BE2C (cell line): Measurements from ENCODE around the gene PDIA5.
A peak's percentile ranks its signal among the peaks of the same experiment; 100 is the strongest.

Experiments used
- DNase-seq: peaks from one replicate; pipeline ENCODE4 v3.0.0-alpha.2; 2020
- H3K27me3 ChIP-seq: fragments of 250-450 bp; sonication (Bioruptor Pico); 2 replicates; pipeline ENCODE4 v1.5.1; 2020; ENCODE audit warnings: mild to moderate bottlenecking
- H3K36me3 ChIP-seq: fragments of 250-450 bp; sonication (Bioruptor Pico); 2 replicates; pipeline ENCODE4 v1.5.1; 2020; ENCODE audit warnings: mild to moderate bottlenecking
- H3K4me1 ChIP-seq: fragments of 250-450 bp; sonication (Bioruptor Pico); 2 replicates; pipeline ENCODE4 v1.5.1; 2020
- H3K4me3 ChIP-seq: 2 replicates; pipeline ENCODE4 v1.5.1; 2011; ENCODE audit warnings: low read depth, low read length
- H3K9me3 ChIP-seq: fragments of 250-450 bp; sonication (Bioruptor Pico); 2 replicates; pipeline ENCODE4 v1.5.1; 2020
- TF ChIP-seq, protein P1 (sequence below): IDR thresholded peaks from 2 replicates; pipeline ENCODE4 v1.5.1; 2012; ENCODE audit warnings: mild to moderate bottlenecking, low read depth, low read length

Gene PDIA5

GRCh38 chr3:123046262-123047061 is 20.4 kb upstream of the PDIA5 start:
- TF ChIP-seq, protein P1, sequence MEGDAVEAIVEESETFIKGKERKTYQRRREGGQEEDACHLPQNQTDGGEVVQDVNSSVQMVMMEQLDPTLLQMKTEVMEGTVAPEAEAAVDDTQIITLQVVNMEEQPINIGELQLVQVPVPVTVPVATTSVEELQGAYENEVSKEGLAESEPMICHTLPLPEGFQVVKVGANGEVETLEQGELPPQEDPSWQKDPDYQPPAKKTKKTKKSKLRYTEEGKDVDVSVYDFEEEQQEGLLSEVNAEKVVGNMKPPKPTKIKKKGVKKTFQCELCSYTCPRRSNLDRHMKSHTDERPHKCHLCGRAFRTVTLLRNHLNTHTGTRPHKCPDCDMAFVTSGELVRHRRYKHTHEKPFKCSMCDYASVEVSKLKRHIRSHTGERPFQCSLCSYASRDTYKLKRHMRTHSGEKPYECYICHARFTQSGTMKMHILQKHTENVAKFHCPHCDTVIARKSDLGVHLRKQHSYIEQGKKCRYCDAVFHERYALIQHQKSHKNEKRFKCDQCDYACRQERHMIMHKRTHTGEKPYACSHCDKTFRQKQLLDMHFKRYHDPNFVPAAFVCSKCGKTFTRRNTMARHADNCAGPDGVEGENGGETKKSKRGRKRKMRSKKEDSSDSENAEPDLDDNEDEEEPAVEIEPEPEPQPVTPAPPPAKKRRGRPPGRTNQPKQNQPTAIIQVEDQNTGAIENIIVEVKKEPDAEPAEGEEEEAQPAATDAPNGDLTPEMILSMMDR = no peak
- Histone ChIP-seq H3K4me1 (peaks cover 41% of the 10 kb centered on the region), H3K36me3 (no peaks in the 10 kb centered on the region), H3K27me3 (no peaks in the 10 kb centered on the region), H3K9me3 (no peaks in the 10 kb centered on the region), H3K4me3 (no peak overlapping the region)
- peak; percentile 33 for DNase-seq

GRCh38 chr3:123047062-123047319 is 19.8 kb upstream of the PDIA5 start:
- TF ChIP-seq, protein P1 = no peak
- no peak for DNase-seq
- no peaks in the 10 kb centered on the region for H3K36me3 ChIP-seq
- no peaks in the 10 kb centered on the region for H3K27me3 ChIP-seq
- peaks cover 39% of the 10 kb centered on the region for H3K4me1 ChIP-seq
- no peak overlapping the region for H3K4me3 ChIP-seq
- no peaks in the 10 kb centered on the region for H3K9me3 ChIP-seq

GRCh38 chr3:123048480-123049237 is 18.2 kb upstream of the PDIA5 start:
- DNase-seq = peak; percentile 44
- TF ChIP-seq, protein P1 = no peak
- Histone ChIP-seq H3K4me3 (no peak overlapping the region), H3K36me3 (no peaks in the 10 kb centered on the region), H3K4me1 (peaks cover 32% of the 10 kb centered on the region), H3K9me3 (no peaks in the 10 kb centered on the region), H3K27me3 (no peaks in the 10 kb centered on the region)

GRCh38 chr3:123050666-123051065 is 16.2 kb upstream of the PDIA5 start:
- no peak for DNase-seq
- no peaks in the 10 kb centered on the region for H3K36me3 ChIP-seq
- peaks cover 37% of the 10 kb centered on the region for H3K4me1 ChIP-seq
- no peaks in the 10 kb centered on the region for H3K27me3 ChIP-seq
- TF ChIP-seq, protein P1 = no peak
- no peak overlapping the region for H3K4me3 ChIP-seq
- H3K9me3 ChIP-seq = no peaks in the 10 kb centered on the region

- TF ChIP-seq, protein P1 = no peak
- H3K9me3 ChIP-seq = no peaks in the 10 kb centered on the region
- no peak for DNase-seq
- no peaks in the 10 kb centered on the region for H3K27me3 ChIP-seq
- H3K4me1 ChIP-seq = peaks cover 19% of the 10 kb centered on the region
- H3K36me3 ChIP-seq = no peaks in the 10 kb centered on the region
- no peak overlapping the region for H3K4me3 ChIP-seq
Observed at GRCh38 chr3:123053107-123053506, 13.7 kb upstream of the PDIA5 start.
